PC-9 (cell line): ENCODE measurements around the gene IL1R1. TPM values are rescaled to one million over a fixed set of nuclear protein-coding genes. Genes with fewer than 3 reads are reported as not detected.

ENCODE experiments used
- BruUV-seq: library from RNA; stranded (reverse); fragments of 400-500 nt; replicated peaks from 2 replicates; lab custom pipeline; 2021; lab: Mats Ljungman, UMichigan
- CTCF ChIA-PET: fragments of 300-600 bp; sonication (Branson Sonifier 250); formaldehyde crosslinking; loops from one replicate; lab custom pipeline; 2022; ENCODE audit warnings: antibody characterized with exemption; lab: Charles Lee
- POLR2A ChIA-PET: fragments of 300-600 bp; sonication (Branson Sonifier 250); formaldehyde crosslinking; loops from one replicate; lab custom pipeline; 2022; ENCODE audit warnings: antibody characterized with exemption; ENCODE audit not compliant: unreplicated experiment; lab: Charles Lee
- DNase-seq, 2 experiments: peaks; one replicate each; pipeline versions ENCODE4 v3.0.0 to v3.0.0-alpha.2; 2015 to 2022; ENCODE audit warnings: mixed read lengths in 1 of 2
- H2AFZ ChIP-seq: fragments of 200-600 bp; sonication (generic); 2 replicates; pipeline ENCODE4 v1.8.1; 2017; ENCODE audit warnings: antibody characterized with exemption
- H3F3A ChIP-seq: fragments of 200-600 bp; sonication (generic); 2 replicates; pipeline ENCODE4 v1.8.1; 2017; ENCODE audit warnings: antibody characterized with exemption, mild to moderate bottlenecking, low read depth; ENCODE audit not compliant: insufficient read depth
- H3K27ac ChIP-seq: fragments of 200-600 bp; sonication (generic); 2 replicates; pipeline ENCODE4 v1.6.1; 2016; ENCODE audit warnings: mixed run types
- H3K27me3 ChIP-seq: fragments of 200-600 bp; sonication (generic); 2 replicates; pipeline ENCODE4 v1.6.1; 2016; ENCODE audit warnings: low read depth, mixed run types; ENCODE audit not compliant: insufficient read depth
- H3K36me3 ChIP-seq: fragments of 200-600 bp; sonication (generic); 2 replicates; pipeline ENCODE4 v1.6.1; 2016; ENCODE audit warnings: low read depth, mixed run types
- H3K4me1 ChIP-seq: fragments of 200-600 bp; sonication (generic); replicated peaks from 2 replicates; pipeline ENCODE4 v1.6.1; 2016; ENCODE audit warnings: mixed run types; ENCODE audit not compliant: insufficient read depth
- H3K4me2 ChIP-seq: fragments of 200-600 bp; sonication (generic); 2 replicates; pipeline ENCODE4 v1.6.1; 2017; ENCODE audit warnings: mixed run types
- H3K4me3 ChIP-seq: fragments of 200-600 bp; sonication (generic); 2 replicates; pipeline ENCODE4 v1.6.1; 2016; ENCODE audit warnings: mixed run types
- H3K79me2 ChIP-seq: fragments of 200-600 bp; sonication (generic); 2 replicates; pipeline ENCODE4 v1.6.1; 2017; ENCODE audit warnings: low read depth, mixed run types
- H3K9me2 ChIP-seq: fragments of 200-600 bp; sonication (generic); 2 replicates; pipeline ENCODE4 v1.8.1; 2017; ENCODE audit warnings: mild to moderate bottlenecking; ENCODE audit not compliant: insufficient read depth
- H3K9me3 ChIP-seq: fragments of 200-600 bp; sonication (generic); 2 replicates; pipeline ENCODE4 v1.8.1; 2016; ENCODE audit warnings: low read depth; ENCODE audit not compliant: insufficient read depth
- H4K20me1 ChIP-seq: fragments of 200-600 bp; sonication (generic); 2 replicates; pipeline ENCODE4 v1.8.1; 2017; ENCODE audit not compliant: insufficient read depth
- EZH2 ChIP-seq: fragments of 200-600 bp; sonication (generic); IDR thresholded peaks from 2 replicates; pipeline ENCODE4 v1.8.0; 2017; ENCODE audit warnings: antibody characterized with exemption, low read depth
- intact Hi-C: fragments of 100-400 bp; cut with micrococcal nuclease; formaldehyde crosslinking; loops from one replicate; pipeline ENCODE4 v1.10.0; 2022; ENCODE audit not compliant: unreplicated experiment
- total RNA-seq: library from RNA; stranded (reverse); gene quantifications from 2 replicates; pipeline ENCODE4 v1.2.3, GENCODE V29; 2021
- TF ChIP-seq, protein P1 (sequence below): fragments of 200-600 bp; sonication (generic); conservative IDR thresholded peaks from 2 replicates; pipeline ENCODE4 v1.6.1; 2017; ENCODE audit warnings: mixed run types, antibody characterized with exemption, mild to moderate bottlenecking, moderate library complexity

The IL1R1 gene
- total RNA-seq, 1 experiment from 2014 or later, result 6.5 TPM

DNA sequence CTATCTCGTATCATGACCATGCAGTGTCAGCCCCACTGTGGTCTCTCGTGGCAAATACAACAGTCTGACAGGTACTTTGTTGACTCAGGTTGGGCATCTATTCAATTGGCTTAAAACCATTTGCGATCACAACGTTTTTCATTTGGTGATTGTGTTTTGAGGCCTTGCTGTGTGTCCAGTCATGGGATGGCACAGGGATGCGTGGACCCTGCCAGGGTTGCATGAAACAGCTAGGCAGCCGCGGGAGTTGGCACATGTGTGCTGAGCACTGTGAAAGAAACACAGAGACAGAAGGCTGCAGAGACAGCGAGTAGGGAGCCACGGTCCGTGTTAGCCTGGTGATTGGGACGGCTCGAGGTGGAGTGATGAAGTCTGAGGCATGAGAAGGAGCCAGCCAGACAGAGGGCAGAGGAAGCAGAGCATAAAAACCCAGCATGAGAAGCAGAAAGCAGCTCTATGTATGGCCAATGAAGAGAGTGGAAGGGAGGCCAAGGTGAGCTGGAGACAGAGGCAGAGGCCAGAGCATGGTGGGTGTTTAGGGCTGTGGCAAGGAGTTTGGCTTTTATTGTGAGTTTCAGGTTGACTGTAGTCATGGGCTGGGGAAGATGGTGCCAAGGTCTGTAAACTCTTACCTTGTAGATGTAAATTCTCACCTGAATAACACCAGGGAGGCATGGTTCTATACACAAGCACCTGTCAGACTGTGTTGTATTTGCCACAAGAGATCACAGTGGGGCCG lies 31.8 kb upstream of the IL1R1 start:
- no peaks in the 10 kb centered on the region for H3K9me2 ChIP-seq
- no peaks in the 10 kb centered on the region for H3K79me2 ChIP-seq
- no peaks in the 10 kb centered on the region for H3K27me3 ChIP-seq
- no peak overlapping the region for H3K27ac ChIP-seq
- no peaks in the 10 kb centered on the region for H4K20me1 ChIP-seq
- TF ChIP-seq, protein P1, sequence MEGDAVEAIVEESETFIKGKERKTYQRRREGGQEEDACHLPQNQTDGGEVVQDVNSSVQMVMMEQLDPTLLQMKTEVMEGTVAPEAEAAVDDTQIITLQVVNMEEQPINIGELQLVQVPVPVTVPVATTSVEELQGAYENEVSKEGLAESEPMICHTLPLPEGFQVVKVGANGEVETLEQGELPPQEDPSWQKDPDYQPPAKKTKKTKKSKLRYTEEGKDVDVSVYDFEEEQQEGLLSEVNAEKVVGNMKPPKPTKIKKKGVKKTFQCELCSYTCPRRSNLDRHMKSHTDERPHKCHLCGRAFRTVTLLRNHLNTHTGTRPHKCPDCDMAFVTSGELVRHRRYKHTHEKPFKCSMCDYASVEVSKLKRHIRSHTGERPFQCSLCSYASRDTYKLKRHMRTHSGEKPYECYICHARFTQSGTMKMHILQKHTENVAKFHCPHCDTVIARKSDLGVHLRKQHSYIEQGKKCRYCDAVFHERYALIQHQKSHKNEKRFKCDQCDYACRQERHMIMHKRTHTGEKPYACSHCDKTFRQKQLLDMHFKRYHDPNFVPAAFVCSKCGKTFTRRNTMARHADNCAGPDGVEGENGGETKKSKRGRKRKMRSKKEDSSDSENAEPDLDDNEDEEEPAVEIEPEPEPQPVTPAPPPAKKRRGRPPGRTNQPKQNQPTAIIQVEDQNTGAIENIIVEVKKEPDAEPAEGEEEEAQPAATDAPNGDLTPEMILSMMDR, result no peak
- no peak for TF ChIP-seq EZH2
- intact Hi-C loops, result no loop called here
- BruUV-seq, result no TSS peak
- ChIA-PET CTCF (no interaction called here), POLR2A (no interaction called here)
- no peak overlapping the region for H2AFZ ChIP-seq
- no peak overlapping the region for H3K4me3 ChIP-seq
- H3K36me3 ChIP-seq, result no peaks in the 10 kb centered on the region
- no peaks in the 10 kb centered on the region for H3F3A ChIP-seq
- no peaks in the 10 kb centered on the region for H3K4me1 ChIP-seq
- no peak for DNase-seq
- H3K9me3 ChIP-seq, result no peaks in the 10 kb centered on the region
- H3K4me2 ChIP-seq, result no peak overlapping the region

- Histone ChIP-seq H3K9me2 (no peaks in the 10 kb centered on the region), H3K27ac (no peak overlapping the region), H3K27me3 (no peaks in the 10 kb centered on the region), H3K9me3 (no peaks in the 10 kb centered on the region), H2AFZ (no peak overlapping the region), H3K79me2 (no peaks in the 10 kb centered on the region), H3K4me3 (no peak overlapping the region), H4K20me1 (no peaks in the 10 kb centered on the region), H3F3A (no peaks in the 10 kb centered on the region), H3K4me2 (no peak overlapping the region), H3K36me3 (no peaks in the 10 kb centered on the region), H3K4me1 (no peaks in the 10 kb centered on the region)
- TF ChIP-seq, protein P1, result no peak
- TF ChIP-seq EZH2, result no peak
- DNase-seq, result no peak
- ChIA-PET CTCF (no interaction called here), POLR2A (no interaction called here)
- no TSS peak for BruUV-seq
- intact Hi-C loops, result no loop called here
Observed at GRCh38 chr2:102111823-102112222, 30.7 kb upstream of the IL1R1 start.

DNA sequence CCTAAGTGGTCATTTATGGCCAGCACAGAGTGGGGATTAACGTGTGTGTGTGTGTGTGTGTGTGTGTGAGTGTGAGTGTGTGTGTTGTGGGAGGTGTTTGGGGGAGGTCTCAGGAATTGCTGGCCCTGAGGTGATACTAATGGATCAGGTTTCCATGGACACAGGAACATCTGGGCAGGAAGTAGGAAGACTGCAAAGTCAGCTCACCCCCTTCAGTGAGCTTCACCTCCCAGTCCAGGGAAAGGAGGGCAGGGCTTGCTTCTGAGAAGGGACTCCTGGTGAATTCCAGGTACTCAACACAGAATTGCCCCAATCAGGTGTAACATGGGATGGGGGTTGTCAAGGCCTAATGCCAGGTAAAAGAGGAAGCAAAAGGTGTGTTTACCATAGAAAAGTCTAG lies 30.3 kb upstream of the IL1R1 start:
- POLR2A ChIA-PET, result no interaction called here

More for the DNA sequence above, 30.3 kb upstream of the IL1R1 start:
- Histone ChIP-seq H3K9me3 (no peaks in the 10 kb centered on the region), H3K4me1 (no peaks in the 10 kb centered on the region), H3F3A (no peaks in the 10 kb centered on the region), H3K4me2 (no peak overlapping the region), H4K20me1 (no peaks in the 10 kb centered on the region), H3K9me2 (no peaks in the 10 kb centered on the region), H3K79me2 (no peaks in the 10 kb centered on the region), H2AFZ (no peak overlapping the region), H3K27me3 (no peaks in the 10 kb centered on the region), H3K36me3 (no peaks in the 10 kb centered on the region), H3K27ac (no peak overlapping the region), H3K4me3 (no peak overlapping the region)
- BruUV-seq, result no TSS peak
- no peak for DNase-seq
- intact Hi-C loops, result no loop called here
- CTCF ChIA-PET, result no interaction called here
- no peak for TF ChIP-seq EZH2
